HCT116 (cell line): ENCODE data around the gene EPDR1. TPM values are rescaled to one million over a fixed set of nuclear protein-coding genes. Genes with fewer than 3 reads are reported as not detected.
A peak's percentile ranks its signal among the peaks of the same experiment; 100 is the strongest.

Source experiments
- ATAC-seq: fragments of 200-7000 bp; cut with Tn5 transposase; 2 replicates; pipeline ENCODE4 v1.9.1; 2020; ENCODE audit warnings: mild to moderate bottlenecking, moderate library complexity
- BruUV-seq: library from RNA; stranded (reverse); fragments of 400-500 nt; replicated peaks from 2 replicates; lab custom pipeline; 2021; lab: Mats Ljungman, UMichigan
- CTCF ChIA-PET: fragments of 300-600 bp; sonication (Branson Sonifier 250); formaldehyde crosslinking; loops from one replicate; lab custom pipeline; 2021; ENCODE audit warnings: antibody characterized with exemption; lab: Charles Lee
- POLR2A ChIA-PET: fragments of 300-600, 350-600 bp; sonication (Branson Sonifier 250); formaldehyde crosslinking; loops from one replicate; lab custom pipeline; 2021; ENCODE audit warnings: antibody characterized with exemption; lab: Charles Lee
- RAD21 ChIA-PET, 2 experiments: fragments of 300-600 bp; sonication (Branson Sonifier 250); formaldehyde crosslinking; loops; one replicate each; lab custom pipeline; 2023; ENCODE audit warnings: low total read pairs in 2 of 2; ENCODE audit not compliant: uncharacterized antibody in 2 of 2, unreplicated experiment in 2 of 2, low non-redundant PET in 1 of 2; lab: Charles Lee
- DNase-seq: peaks from one replicate; pipeline ENCODE4 v3.0.0-alpha.2; 2010; ENCODE audit warnings: low read depth, low spot score
- H2AFZ ChIP-seq: fragments of 200-600 bp; shearing (Covaris generic), sonication (generic); 2 replicates; pipeline ENCODE4 v1.6.1; 2017; ENCODE audit warnings: low read depth, mixed run types, mixed read lengths, antibody characterized with exemption, low read length; ENCODE audit not compliant: poor library complexity, severe bottlenecking
- H3K27ac ChIP-seq: 2 replicates; pipeline ENCODE4 v1.5.1; 2012; ENCODE audit warnings: low read depth, low read length
- H3K27me3 ChIP-seq: fragments of 200-600 bp; sonication (generic); 2 replicates; pipeline ENCODE4 v1.6.1; 2016; ENCODE audit warnings: mixed run types, low read length, mixed read lengths; ENCODE audit not compliant: insufficient read depth
- H3K36me3 ChIP-seq, 2 experiments: fragments of 200-500 bp in 1 of 2; fragments of 200-600 bp in 1 of 2; sonication (Bioruptor generic) in 1 of 2; sonication (generic) in 1 of 2; 2 replicates each; pipeline versions ENCODE4 v1.5.1 to v1.6.1; 2014 to 2016; ENCODE audit warnings: low read length in 2 of 2, inconsistent platforms in 1 of 2, mixed read lengths in 1 of 2, mixed run types in 1 of 2; ENCODE audit not compliant: insufficient read depth in 2 of 2, control insufficient read depth in 1 of 2
- H3K4me1 ChIP-seq, 2 experiments: fragments of 200-600 bp in 1 of 2; sonication (generic) in 1 of 2; 2 replicates each; pipeline versions ENCODE4 v1.5.1 to v1.6.1; 2012 to 2017; ENCODE audit warnings: low read length in 2 of 2, inconsistent platforms in 1 of 2, mild to moderate bottlenecking in 1 of 2, mixed read lengths in 1 of 2, mixed run types in 1 of 2, moderate library complexity in 1 of 2; ENCODE audit not compliant: insufficient read depth in 2 of 2, control insufficient read depth in 1 of 2
- H3K4me2 ChIP-seq: fragments of 200-600 bp; sonication (generic); 2 replicates; pipeline ENCODE4 v1.6.1; 2017; ENCODE audit warnings: mixed run types, low read length, mixed read lengths
- H3K4me3 ChIP-seq, 2 experiments: fragments of 200-600 bp in 1 of 2; sonication (generic) in 1 of 2; replicated peaks in 1 of 2; 2 replicates each; pipeline ENCODE4 v1.5.1; 2011 to 2016; ENCODE audit warnings: low read length in 2 of 2, control low read depth in 1 of 2, low read depth in 1 of 2, mild to moderate bottlenecking in 1 of 2, mixed read lengths in 1 of 2, mixed run types in 1 of 2
- H3K79me2 ChIP-seq: fragments of 200-600 bp; sonication (generic); 2 replicates; pipeline ENCODE4 v1.6.1; 2017; ENCODE audit warnings: mild to moderate bottlenecking, mixed run types, low read length, moderate library complexity, mixed read lengths; ENCODE audit not compliant: insufficient read depth
- H3K9ac ChIP-seq: fragments of 200-600 bp; sonication (generic); 2 replicates; pipeline ENCODE4 v1.6.1; 2016; ENCODE audit warnings: low read length, mixed read lengths
- H3K9me2 ChIP-seq: fragments of 200-600 bp; sonication (generic), shearing (Covaris generic); 2 replicates; pipeline ENCODE4 v1.6.1; 2017; ENCODE audit warnings: mixed run types, mild to moderate bottlenecking, moderate library complexity; ENCODE audit not compliant: insufficient read depth
- H3K9me3 ChIP-seq, 2 experiments: fragments of 200-500 bp in 1 of 2; fragments of 200-600 bp in 1 of 2; sonication (Bioruptor generic) in 1 of 2; sonication (generic) in 1 of 2; 2 replicates each; pipeline ENCODE4 v1.6.1; 2014 to 2017; ENCODE audit warnings: low read length in 2 of 2, mixed read lengths in 2 of 2, inconsistent platforms in 1 of 2, low read depth in 1 of 2, mild to moderate bottlenecking in 1 of 2, mixed run types in 1 of 2, moderate library complexity in 1 of 2; ENCODE audit not compliant: control insufficient read depth in 1 of 2, insufficient read depth in 1 of 2
- H4K20me1 ChIP-seq: fragments of 200-600 bp; sonication (generic), shearing (Covaris generic); 2 replicates; pipeline ENCODE4 v1.6.1; 2017; ENCODE audit warnings: mixed run types, mild to moderate bottlenecking, moderate library complexity; ENCODE audit not compliant: insufficient read depth
- ELF1 ChIP-seq: IDR thresholded peaks from 2 replicates; pipeline ENCODE4 v1.6.1; 2012; ENCODE audit warnings: low read depth, borderline replicate concordance
- EZH2phosphoT487 ChIP-seq: fragments of 200-600 bp; IDR thresholded peaks from 2 replicates; pipeline ENCODE4 v1.6.1; 2018; ENCODE audit warnings: antibody characterized with exemption, borderline replicate concordance
- JUND ChIP-seq: IDR thresholded peaks from 2 replicates; pipeline ENCODE4 v1.6.1; 2012
- RAD21 ChIP-seq: IDR thresholded peaks from 2 replicates; pipeline ENCODE4 v1.6.1; 2012; ENCODE audit warnings: low read depth, mild to moderate bottlenecking
- SIN3A ChIP-seq: IDR thresholded peaks from 2 replicates; pipeline ENCODE4 v1.6.1; 2012; ENCODE audit warnings: low read depth
- SP1 ChIP-seq: IDR thresholded peaks from 2 replicates; pipeline ENCODE4 v1.6.1; 2012; ENCODE audit warnings: low read depth
- TCF7L2 ChIP-seq: IDR thresholded peaks from 2 replicates; pipeline ENCODE4 v1.7.0; 2011; ENCODE audit warnings: borderline replicate concordance, inconsistent platforms; ENCODE audit not compliant: insufficient read depth, insufficient read length; ENCODE audit errors: extremely low read depth
- YY1 ChIP-seq: IDR thresholded peaks from 2 replicates; pipeline ENCODE4 v1.6.1; 2011; ENCODE audit warnings: low read length, low read depth, moderate library complexity, mild to moderate bottlenecking; ENCODE audit not compliant: insufficient replicate concordance; ENCODE audit errors: extremely low read depth
- intact Hi-C: fragments of 100-400 bp; cut with micrococcal nuclease; formaldehyde crosslinking; loops from 2 replicates; pipeline ENCODE4 v1.10.0; 2022
- total RNA-seq: library from RNA; stranded (reverse); gene quantifications from one replicate; pipeline ENCODE4 v1.2.1, GENCODE V29; 2021; ENCODE audit not compliant: unreplicated experiment
- TF ChIP-seq, protein P1 (sequence below): IDR thresholded peaks from 2 replicates; pipeline ENCODE4 v1.6.1; 2011; ENCODE audit warnings: mild to moderate bottlenecking, low read length, moderate library complexity; ENCODE audit not compliant: insufficient replicate concordance; ENCODE audit errors: extremely low read depth
- TF ChIP-seq, protein P2 (sequence below), 3 experiments: fragments of 200-600 bp in 1 of 3; sonication (generic) in 1 of 3; IDR thresholded peaks in 2 of 3; conservative IDR thresholded peaks in 1 of 3; 2 replicates each; pipeline ENCODE4 v1.5.1; 2012 to 2017; ENCODE audit warnings: low read depth in 2 of 3, low read length in 2 of 3, antibody characterized with exemption in 1 of 3, borderline replicate concordance in 1 of 3, control low read depth in 1 of 3, mild to moderate bottlenecking in 1 of 3, mixed read lengths in 1 of 3, mixed run types in 1 of 3, moderate library complexity in 1 of 3; ENCODE audit not compliant: insufficient read depth in 1 of 3
- TF ChIP-seq, protein P3 (sequence below): IDR thresholded peaks from 2 replicates; pipeline ENCODE4 v1.6.1; 2012; ENCODE audit warnings: low read depth

EPDR1 gene
- total RNA-seq, 1 experiment from 2014 or later, result 8.0 TPM

DNA sequence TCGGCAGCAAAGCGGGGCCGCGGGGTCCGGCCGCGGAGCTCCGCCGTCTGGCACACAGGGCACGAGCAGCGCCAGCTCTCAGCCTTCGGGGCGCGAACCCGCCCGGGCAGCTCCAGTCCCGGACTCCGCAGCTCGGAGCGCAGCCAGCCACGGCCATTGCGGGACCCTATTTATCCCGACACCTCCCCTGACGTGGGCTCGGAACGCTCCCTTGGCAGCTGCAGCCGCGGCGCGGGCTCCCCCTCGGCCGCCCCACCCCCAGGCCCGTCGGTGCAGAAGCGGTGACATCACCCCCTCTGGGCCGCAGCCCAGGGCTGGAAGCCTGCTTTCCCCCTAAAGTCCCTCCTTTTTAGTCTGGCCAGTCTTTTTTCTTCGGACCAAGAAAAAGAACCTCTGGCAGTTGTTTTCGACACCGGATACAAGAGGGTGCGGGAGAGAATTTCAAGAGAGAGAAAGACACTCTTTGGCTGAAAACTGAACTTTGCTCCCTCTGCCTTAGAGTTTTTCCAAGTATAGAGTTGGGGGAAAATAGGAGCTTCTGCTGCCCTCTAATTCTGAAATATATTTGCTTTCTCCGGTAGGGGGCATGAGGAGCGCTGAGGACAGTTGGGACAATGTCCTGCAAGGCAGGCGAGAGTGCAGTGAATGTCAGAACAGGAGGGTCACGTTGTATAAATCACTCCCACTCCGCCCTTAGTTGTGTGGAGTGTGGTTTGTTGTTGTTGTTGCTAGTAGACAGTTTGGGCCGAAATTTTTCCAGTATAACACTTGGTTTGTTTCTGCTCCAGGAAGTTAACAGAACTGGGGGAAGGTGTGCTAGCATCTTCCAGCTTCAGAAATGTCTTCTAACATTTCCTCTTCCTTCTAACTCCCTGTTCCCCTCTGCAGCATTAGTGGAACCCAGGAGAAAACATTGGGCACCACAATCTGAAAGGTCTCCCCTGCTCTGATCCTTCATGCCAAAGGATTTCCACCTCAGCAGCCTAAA lies 3.5 kb upstream of the EPDR1 start, which contains the start of gene SFRP4:
Gene SFRP4, minus strand, starts transcription at position 145 of the 988 bp plus-strand sequence. CDS start 280 bp downstream, outside the sequence.
- H3K27ac ChIP-seq, result no peak within 1 kb of the TSS
- BruUV-seq, result no TSS peak
- H4K20me1 ChIP-seq, result no peaks in the 10 kb centered on the region
- CTCF ChIA-PET, result interaction anchor here (0.6 to 2.5 kb wide), 10 partner anchors 9 to 452 kb away, joined by 3 to 14 read pairs (median 6); no protein-coding TSS in a partner anchor
- no peak for TF ChIP-seq JUND
- TF ChIP-seq, protein P1, sequence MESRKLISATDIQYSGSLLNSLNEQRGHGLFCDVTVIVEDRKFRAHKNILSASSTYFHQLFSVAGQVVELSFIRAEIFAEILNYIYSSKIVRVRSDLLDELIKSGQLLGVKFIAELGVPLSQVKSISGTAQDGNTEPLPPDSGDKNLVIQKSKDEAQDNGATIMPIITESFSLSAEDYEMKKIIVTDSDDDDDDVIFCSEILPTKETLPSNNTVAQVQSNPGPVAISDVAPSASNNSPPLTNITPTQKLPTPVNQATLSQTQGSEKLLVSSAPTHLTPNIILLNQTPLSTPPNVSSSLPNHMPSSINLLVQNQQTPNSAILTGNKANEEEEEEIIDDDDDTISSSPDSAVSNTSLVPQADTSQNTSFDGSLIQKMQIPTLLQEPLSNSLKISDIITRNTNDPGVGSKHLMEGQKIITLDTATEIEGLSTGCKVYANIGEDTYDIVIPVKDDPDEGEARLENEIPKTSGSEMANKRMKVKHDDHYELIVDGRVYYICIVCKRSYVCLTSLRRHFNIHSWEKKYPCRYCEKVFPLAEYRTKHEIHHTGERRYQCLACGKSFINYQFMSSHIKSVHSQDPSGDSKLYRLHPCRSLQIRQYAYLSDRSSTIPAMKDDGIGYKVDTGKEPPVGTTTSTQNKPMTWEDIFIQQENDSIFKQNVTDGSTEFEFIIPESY, result no peak
- no peak for TF ChIP-seq SIN3A
- no peak for TF ChIP-seq TCF7L2
- TF ChIP-seq YY1, result no peak
- TF ChIP-seq, protein P2, sequence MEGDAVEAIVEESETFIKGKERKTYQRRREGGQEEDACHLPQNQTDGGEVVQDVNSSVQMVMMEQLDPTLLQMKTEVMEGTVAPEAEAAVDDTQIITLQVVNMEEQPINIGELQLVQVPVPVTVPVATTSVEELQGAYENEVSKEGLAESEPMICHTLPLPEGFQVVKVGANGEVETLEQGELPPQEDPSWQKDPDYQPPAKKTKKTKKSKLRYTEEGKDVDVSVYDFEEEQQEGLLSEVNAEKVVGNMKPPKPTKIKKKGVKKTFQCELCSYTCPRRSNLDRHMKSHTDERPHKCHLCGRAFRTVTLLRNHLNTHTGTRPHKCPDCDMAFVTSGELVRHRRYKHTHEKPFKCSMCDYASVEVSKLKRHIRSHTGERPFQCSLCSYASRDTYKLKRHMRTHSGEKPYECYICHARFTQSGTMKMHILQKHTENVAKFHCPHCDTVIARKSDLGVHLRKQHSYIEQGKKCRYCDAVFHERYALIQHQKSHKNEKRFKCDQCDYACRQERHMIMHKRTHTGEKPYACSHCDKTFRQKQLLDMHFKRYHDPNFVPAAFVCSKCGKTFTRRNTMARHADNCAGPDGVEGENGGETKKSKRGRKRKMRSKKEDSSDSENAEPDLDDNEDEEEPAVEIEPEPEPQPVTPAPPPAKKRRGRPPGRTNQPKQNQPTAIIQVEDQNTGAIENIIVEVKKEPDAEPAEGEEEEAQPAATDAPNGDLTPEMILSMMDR (IDR thresholded peaks at IDR 0.05 in 2 of 3, conservative IDR thresholded peaks at IDR 0.05 in 1 of 3; ENCODE audit: borderline replicate concordance in 1 of 3, insufficient read depth in 1 of 3, low read depth in 2 of 3, low read length in 2 of 3), result peak; percentile 43 to 68 (median 65); a peak in 5 of 6 replicates
- no peak for TF ChIP-seq EZH2phosphoT487
- TF ChIP-seq RAD21, result peak; percentile 55
- no peak for TF ChIP-seq SP1
- TF ChIP-seq, protein P3, sequence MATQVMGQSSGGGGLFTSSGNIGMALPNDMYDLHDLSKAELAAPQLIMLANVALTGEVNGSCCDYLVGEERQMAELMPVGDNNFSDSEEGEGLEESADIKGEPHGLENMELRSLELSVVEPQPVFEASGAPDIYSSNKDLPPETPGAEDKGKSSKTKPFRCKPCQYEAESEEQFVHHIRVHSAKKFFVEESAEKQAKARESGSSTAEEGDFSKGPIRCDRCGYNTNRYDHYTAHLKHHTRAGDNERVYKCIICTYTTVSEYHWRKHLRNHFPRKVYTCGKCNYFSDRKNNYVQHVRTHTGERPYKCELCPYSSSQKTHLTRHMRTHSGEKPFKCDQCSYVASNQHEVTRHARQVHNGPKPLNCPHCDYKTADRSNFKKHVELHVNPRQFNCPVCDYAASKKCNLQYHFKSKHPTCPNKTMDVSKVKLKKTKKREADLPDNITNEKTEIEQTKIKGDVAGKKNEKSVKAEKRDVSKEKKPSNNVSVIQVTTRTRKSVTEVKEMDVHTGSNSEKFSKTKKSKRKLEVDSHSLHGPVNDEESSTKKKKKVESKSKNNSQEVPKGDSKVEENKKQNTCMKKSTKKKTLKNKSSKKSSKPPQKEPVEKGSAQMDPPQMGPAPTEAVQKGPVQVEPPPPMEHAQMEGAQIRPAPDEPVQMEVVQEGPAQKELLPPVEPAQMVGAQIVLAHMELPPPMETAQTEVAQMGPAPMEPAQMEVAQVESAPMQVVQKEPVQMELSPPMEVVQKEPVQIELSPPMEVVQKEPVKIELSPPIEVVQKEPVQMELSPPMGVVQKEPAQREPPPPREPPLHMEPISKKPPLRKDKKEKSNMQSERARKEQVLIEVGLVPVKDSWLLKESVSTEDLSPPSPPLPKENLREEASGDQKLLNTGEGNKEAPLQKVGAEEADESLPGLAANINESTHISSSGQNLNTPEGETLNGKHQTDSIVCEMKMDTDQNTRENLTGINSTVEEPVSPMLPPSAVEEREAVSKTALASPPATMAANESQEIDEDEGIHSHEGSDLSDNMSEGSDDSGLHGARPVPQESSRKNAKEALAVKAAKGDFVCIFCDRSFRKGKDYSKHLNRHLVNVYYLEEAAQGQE, result no peak
- TF ChIP-seq ELF1, result no peak
- TF ChIP-seq, all 23 proteins: peak for 2
- Histone ChIP-seq H3K9ac (no peak within 1 kb of the TSS), H3K36me3 (no peaks in the 10 kb centered on the region), H3K27me3 (peaks cover 3% of the 10 kb centered on the region; the same call in 1 of the 2 replicates), H3K9me2 (no peaks in the 10 kb centered on the region), H3K4me1 (peaks cover 9 to 14% of the 10 kb centered on the region in 2 experiments; a peak in 2 of 4 replicates), H3K4me2 (peak within 1 kb of the TSS; percentile 71), H2AFZ (peak within 1 kb of the TSS; percentile 80), H3K4me3 (peak within 1 kb of the TSS; percentile 12 to 35), H3K79me2 (peaks cover 4% of the 10 kb centered on the region), H3K9me3 (no peaks in the 10 kb centered on the region)
- ChIA-PET POLR2A (no interaction called here), RAD21 (interaction anchor here in 1 of 2 experiments (0.6 kb wide), 1 partner anchor 90 kb away, joined by 3 read pairs; no protein-coding TSS in a partner anchor)
- intact Hi-C loops, result loop anchor here (5.0 kb wide), 1 partner anchor 305 kb away; no protein-coding TSS in a partner anchor
- ATAC-seq (peak; percentile 67), DNase-seq (peak; percentile 34)
